ENCODE results near the gene USF1.
A peak's percentile ranks its signal among the peaks of the same experiment; 100 is the strongest.

The USF1 gene

GRCh38 chr1:161083748-161084596, 38.2 kb upstream of the USF1 start:
- H3K4me3 ChIP-seq (ENCODE audit: low read length) = no peak overlapping the region
- TF ChIP-seq CTCF (conservative IDR thresholded peaks at IDR 0.05; ENCODE audit: low read length) = no peak
- peak; percentile 35 for DNase-seq (ENCODE audit: low read depth)

- H3K4me3 ChIP-seq (ENCODE audit: low read length) = no peak overlapping the region
- no peak for TF ChIP-seq CTCF (conservative IDR thresholded peaks at IDR 0.05; ENCODE audit: low read length)
- peak; percentile 95 for DNase-seq (ENCODE audit: low read depth)
These were observed 37.4 kb upstream of the USF1 start for GRCh38 chr1:161082996-161083747.

GRCh38 chr1:161082483-161082882, 36.7 kb upstream of the USF1 start:
- H3K4me3 ChIP-seq (ENCODE audit: low read length) = no peak overlapping the region
- DNase-seq (ENCODE audit: low read depth) = no peak
- TF ChIP-seq CTCF (conservative IDR thresholded peaks at IDR 0.05; ENCODE audit: low read length) = no peak

- no peak for DNase-seq (ENCODE audit: low read depth)
- H3K4me3 ChIP-seq (ENCODE audit: low read length) = no peak overlapping the region
- no peak for TF ChIP-seq CTCF (conservative IDR thresholded peaks at IDR 0.05; ENCODE audit: low read length)
These were observed 35.7 kb upstream of the USF1 start for GRCh38 chr1:161081519-161081918.

- H3K4me3 ChIP-seq (ENCODE audit: low read length) = no peak overlapping the region
- no peak for TF ChIP-seq CTCF (conservative IDR thresholded peaks at IDR 0.05; ENCODE audit: low read length)
- peak; percentile 57 for DNase-seq (ENCODE audit: low read depth)
These were observed 34.9 kb upstream of the USF1 start for GRCh38 chr1:161080441-161081405.

- TF ChIP-seq CTCF (conservative IDR thresholded peaks at IDR 0.05; ENCODE audit: low read length) = no peak
- DNase-seq (ENCODE audit: low read depth) = no peak
- no peak overlapping the region for H3K4me3 ChIP-seq (ENCODE audit: low read length)
These were observed 33.8 kb upstream of the USF1 start for GRCh38 chr1:161079436-161080110.

All from AG10803 (cell line).